ENCODE data around the gene NDUFB10. TPM values are rescaled to one million over a fixed set of nuclear protein-coding genes. Genes with fewer than 3 reads are reported as not detected.
"Not testable (repeated sequence)": the region's sequence is repeated elsewhere in the genome, so short reads cannot be mapped to it uniquely, and the experiment has no call there.

The NDUFB10 gene
- total and polyA plus RNA-seq, 3 donors from 2014 or later: 127 to 211 (median 186) TPM

DNA sequence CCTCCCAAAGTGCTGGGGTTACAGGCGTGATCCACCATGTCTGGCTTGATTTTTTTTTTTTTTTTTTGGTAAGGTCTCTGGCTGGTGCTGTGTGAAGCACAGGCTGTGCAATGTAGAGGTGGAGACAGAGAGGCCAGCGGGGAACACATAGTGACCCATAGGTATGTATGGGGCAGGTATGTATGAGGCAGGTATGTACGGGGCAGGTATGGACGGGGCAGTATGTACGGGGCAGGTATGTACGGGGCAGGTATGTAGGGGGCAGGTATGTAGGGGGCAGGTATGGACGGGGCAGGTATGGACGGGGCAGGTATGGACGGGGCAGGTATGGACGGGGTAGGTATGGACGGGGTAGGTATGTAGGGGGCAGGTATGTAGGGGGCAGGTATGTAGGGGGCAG is 9.8 kb upstream of the NDUFB10 start:
- WGBS, 2 donors: 91 to 94% methylated on average over 11 of the region's 11 CpGs
- TF ChIP-seq CTCF (IDR thresholded peaks at IDR 0.05) (no peak), POLR2A (IDR thresholded peaks at IDR 0.05) (no peak)
- Histone ChIP-seq H3K4me3 (no peak overlapping the region), H3K9me3 (no peaks in the 10 kb centered on the region), H3K4me1 (no peaks in the 10 kb centered on the region), H3K36me3 (ENCODE audit: low read depth, missing control alignments) (no peaks in the 10 kb centered on the region), H3K27me3 (no peaks in the 10 kb centered on the region), H3K27ac (no peak overlapping the region)
- no peak for DNase-seq
- intact Hi-C loops (cut with DNase I; ENCODE audit: low total_unique reads): no loop called here

DNA sequence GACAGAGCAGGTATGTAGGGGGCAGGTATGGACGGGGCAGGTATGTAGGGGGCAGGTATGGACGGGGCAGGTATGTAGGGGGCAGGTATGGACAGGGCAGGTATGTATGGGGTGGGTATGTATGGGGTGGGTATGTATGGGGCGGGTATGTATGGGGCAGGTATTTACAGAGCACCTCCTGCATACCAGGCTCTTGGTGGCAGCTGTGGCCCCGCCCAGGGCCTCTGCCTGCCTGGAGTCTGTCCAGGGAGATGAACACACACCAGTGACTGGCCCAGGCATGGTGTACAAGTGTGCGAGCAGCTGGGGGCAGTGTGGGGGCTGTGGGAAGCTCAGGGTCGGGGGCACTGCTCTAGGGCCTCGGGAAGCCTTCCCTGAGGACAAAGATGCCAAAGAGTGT is 9.3 kb upstream of the NDUFB10 start:
- TF ChIP-seq CTCF (IDR thresholded peaks at IDR 0.05) (no peak), POLR2A (IDR thresholded peaks at IDR 0.05) (no peak)
- WGBS, 2 donors: 69 to 73% methylated on average over 7 of the region's 7 CpGs
- Histone ChIP-seq H3K27me3 (no peaks in the 10 kb centered on the region), H3K4me1 (no peaks in the 10 kb centered on the region), H3K36me3 (ENCODE audit: low read depth, missing control alignments) (no peaks in the 10 kb centered on the region), H3K4me3 (no peak overlapping the region), H3K9me3 (no peaks in the 10 kb centered on the region), H3K27ac (no peak overlapping the region)
- DNase-seq: no peak
- intact Hi-C loops (cut with DNase I; ENCODE audit: low total_unique reads): no loop called here

- intact Hi-C loops (cut with DNase I; ENCODE audit: low total_unique reads): no loop called here
- TF ChIP-seq CTCF (IDR thresholded peaks at IDR 0.05) (no peak), POLR2A (IDR thresholded peaks at IDR 0.05) (no peak)
- 80 to 86% methylated on average over 2 to 19 of the region's 19 CpGs for WGBS, 2 donors
- no peaks in the 10 kb centered on the region for H3K27me3 ChIP-seq
- no peaks in the 10 kb centered on the region for H3K9me3 ChIP-seq
- H3K4me1 ChIP-seq: no peaks in the 10 kb centered on the region
- no peak overlapping the region for H3K4me3 ChIP-seq
- no peak overlapping the region for H3K27ac ChIP-seq
- no peak for DNase-seq
- no peaks in the 10 kb centered on the region for H3K36me3 ChIP-seq (ENCODE audit: low read depth, missing control alignments)
Measured at GRCh38 chr16:1950559-1950958, 8.8 kb upstream of the NDUFB10 start.

- H3K4me1 ChIP-seq: no peaks in the 10 kb centered on the region
- no peak for DNase-seq
- H3K9me3 ChIP-seq: no peaks in the 10 kb centered on the region
- intact Hi-C loops (cut with DNase I; ENCODE audit: low total_unique reads): no loop called here
- 96 to 97% methylated on average over 7 to 22 of the region's 22 CpGs for WGBS, 2 donors
- no peak overlapping the region for H3K4me3 ChIP-seq
- H3K27ac ChIP-seq: no peak overlapping the region
- no peaks in the 10 kb centered on the region for H3K36me3 ChIP-seq (ENCODE audit: low read depth, missing control alignments)
- TF ChIP-seq CTCF (IDR thresholded peaks at IDR 0.05) (no peak), POLR2A (IDR thresholded peaks at IDR 0.05) (no peak)
- no peaks in the 10 kb centered on the region for H3K27me3 ChIP-seq
Measured at GRCh38 chr16:1953734-1954133, 5.6 kb upstream of the NDUFB10 start.

GRCh38 chr16:1957434-1958142 is 1.8 kb upstream of the NDUFB10 start:
- H3K36me3 ChIP-seq (ENCODE audit: low read depth, missing control alignments); H3K27me3 ChIP-seq; H3K9me3 ChIP-seq; H3K27ac ChIP-seq; DNase-seq; intact Hi-C loops (cut with DNase I; ENCODE audit: low total_unique reads): not testable (repeated sequence)
- peaks cover 14% of the 10 kb centered on the region for H3K4me1 ChIP-seq
- WGBS, 2 donors: 63 to 78% methylated on average over 19 to 22 of the region's 22 CpGs
- H3K4me3 ChIP-seq: peak overlapping the region; percentile 21 to 34

- not testable (repeated sequence) for H3K36me3 ChIP-seq (ENCODE audit: low read depth, missing control alignments)
Measured at GRCh38 chr16:1958143-1958491, 1.2 kb upstream of the NDUFB10 start.

More at GRCh38 chr16:1958143-1958491, 1.2 kb upstream of the NDUFB10 start:
- H3K4me3 ChIP-seq: peak overlapping the region; percentile 21 to 34
- H3K4me1 ChIP-seq: peaks cover 14% of the 10 kb centered on the region
- WGBS, 2 donors: 60 to 78% methylated on average over 22 to 30 of the region's 30 CpGs
- H3K9me3 ChIP-seq; H3K27me3 ChIP-seq; intact Hi-C loops (cut with DNase I; ENCODE audit: low total_unique reads); DNase-seq: not testable (repeated sequence)
- H3K27ac ChIP-seq: peak overlapping the region in 1 of 2 donors; percentile 7

All from testis (tissue), 3 donors.